HEK293T (cell line): ENCODE measurements around the gene LSG1.

Experiments
- BHLHE40 ChIP-seq: fragments of 450-650 bp; IDR thresholded peaks from 2 replicates; pipeline ENCODE4 v1.6.1; 2016; ENCODE audit warnings: mild to moderate bottlenecking, moderate library complexity, borderline replicate concordance
- CTBP1 ChIP-seq: fragments of 450-650 bp; IDR thresholded peaks from 2 replicates; pipeline ENCODE4 v1.6.1; 2016; ENCODE audit warnings: borderline replicate concordance
- FOXA1 ChIP-seq: fragments of 450-650 bp; IDR thresholded peaks from 2 replicates; pipeline ENCODE4 v1.6.1; 2016; ENCODE audit warnings: mild to moderate bottlenecking
- FOXK2 ChIP-seq: fragments of 450-650 bp; IDR thresholded peaks from 2 replicates; pipeline ENCODE4 v1.6.1; 2016; ENCODE audit warnings: mild to moderate bottlenecking
- FOXM1 ChIP-seq: fragments of 450-650 bp; IDR thresholded peaks from 2 replicates; pipeline ENCODE4 v1.6.1; 2017; ENCODE audit warnings: mild to moderate bottlenecking, borderline replicate concordance
- L3MBTL2 ChIP-seq: fragments of 450-650 bp; conservative IDR thresholded peaks from 2 replicates; pipeline ENCODE4 v1.6.1; 2016; ENCODE audit warnings: mild to moderate bottlenecking
- NFRKB ChIP-seq: fragments of 450-650 bp; IDR thresholded peaks from 2 replicates; pipeline ENCODE4 v1.6.1; 2016; ENCODE audit warnings: mild to moderate bottlenecking, moderate library complexity
- TF ChIP-seq, protein P1 (sequence below): fragments of 450-650 bp; IDR thresholded peaks from 2 replicates; pipeline ENCODE4 v1.6.1; 2016

DNA sequence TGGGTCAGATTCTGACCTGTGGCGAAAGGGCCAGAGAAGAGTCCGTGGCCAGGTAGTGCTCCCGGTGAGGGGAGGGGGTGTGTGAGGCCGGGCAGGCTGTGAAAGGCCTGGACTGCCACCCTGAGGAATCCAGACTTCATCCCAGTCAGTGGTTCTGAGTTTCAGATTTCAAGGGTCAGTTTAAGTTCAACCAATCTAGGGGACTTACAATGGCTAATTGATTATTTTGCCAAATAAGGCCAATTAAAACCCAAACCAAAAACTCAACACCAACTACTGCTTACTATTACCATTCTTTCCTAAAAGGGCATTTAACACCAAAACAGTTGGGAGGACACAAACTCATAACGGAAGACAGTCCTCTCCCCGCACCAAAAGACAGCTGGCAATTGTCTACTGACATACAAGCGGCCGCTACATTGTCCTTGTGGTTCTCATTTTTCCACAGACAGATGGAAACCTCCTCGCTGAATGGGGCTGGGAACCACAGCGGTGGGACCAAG, 69.3 kb downstream of the LSG1 start:
- TF ChIP-seq NFRKB = no peak
- TF ChIP-seq BHLHE40 = no peak
- no peak for TF ChIP-seq L3MBTL2
- no peak for TF ChIP-seq FOXM1
- TF ChIP-seq FOXA1 = no peak
- TF ChIP-seq, protein P1, sequence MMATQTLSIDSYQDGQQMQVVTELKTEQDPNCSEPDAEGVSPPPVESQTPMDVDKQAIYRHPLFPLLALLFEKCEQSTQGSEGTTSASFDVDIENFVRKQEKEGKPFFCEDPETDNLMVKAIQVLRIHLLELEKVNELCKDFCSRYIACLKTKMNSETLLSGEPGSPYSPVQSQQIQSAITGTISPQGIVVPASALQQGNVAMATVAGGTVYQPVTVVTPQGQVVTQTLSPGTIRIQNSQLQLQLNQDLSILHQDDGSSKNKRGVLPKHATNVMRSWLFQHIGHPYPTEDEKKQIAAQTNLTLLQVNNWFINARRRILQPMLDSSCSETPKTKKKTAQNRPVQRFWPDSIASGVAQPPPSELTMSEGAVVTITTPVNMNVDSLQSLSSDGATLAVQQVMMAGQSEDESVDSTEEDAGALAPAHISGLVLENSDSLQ = no peak
- TF ChIP-seq CTBP1 = no peak
- TF ChIP-seq FOXK2 = no peak
